SK-N-SH treated with all-trans-retinoic acid at 6 μM for 48 hours (cell line): ENCODE data around the gene ST6GALNAC3.

Source experiments
- ATAC-seq: fragments of 200-7000 bp; cut with Tn5 transposase; 3 replicates; pipeline ENCODE4 v1.9.1; 2020; ENCODE audit warnings: mild to moderate bottlenecking, moderate library complexity
- ARNTL ChIP-seq: fragments of 450-650 bp; formaldehyde crosslinking; IDR thresholded peaks from 2 replicates; pipeline ENCODE4 v1.5.0; 2020; ENCODE audit warnings: low read depth, mild to moderate bottlenecking, moderate library complexity, borderline replicate concordance
- BACH2 ChIP-seq: fragments of 250-450 bp; sonication (Bioruptor Pico); IDR thresholded peaks from 2 replicates; pipeline ENCODE4 v1.9.0; 2021; ENCODE audit warnings: mild to moderate bottlenecking, borderline replicate concordance
- CSDC2 ChIP-seq: fragments of 250-450 bp; sonication (Bioruptor Pico); IDR thresholded peaks from 2 replicates; pipeline ENCODE4 v1.5.0; 2020; ENCODE audit warnings: mild to moderate bottlenecking, moderate library complexity
- GLIS3 ChIP-seq: fragments of 250-450 bp; sonication (Bioruptor Pico); IDR thresholded peaks from 2 replicates; pipeline ENCODE4 v1.5.0; 2020; ENCODE audit warnings: mild to moderate bottlenecking, moderate library complexity
- OSR1 ChIP-seq: fragments of 250-450 bp; sonication (Bioruptor Pico); IDR thresholded peaks from 2 replicates; pipeline ENCODE4 v1.8.0; 2022; ENCODE audit warnings: moderate library complexity, mild to moderate bottlenecking, inconsistent platforms
- PPARA ChIP-seq: fragments of 250-450 bp; sonication (Bioruptor Pico); IDR thresholded peaks from 2 replicates; pipeline ENCODE4 v1.5.0; 2020; ENCODE audit warnings: mild to moderate bottlenecking, borderline replicate concordance
- SNAI2 ChIP-seq: fragments of 250-450 bp; sonication (Bioruptor Pico); IDR thresholded peaks from 2 replicates; pipeline ENCODE4 v1.5.0; 2020; ENCODE audit warnings: mild to moderate bottlenecking, moderate library complexity
- TCF4 ChIP-seq: fragments of 250-450 bp; sonication (Bioruptor Pico); IDR thresholded peaks from 2 replicates; pipeline ENCODE4 v1.8.0; 2021; ENCODE audit warnings: mild to moderate bottlenecking, moderate library complexity, borderline replicate concordance
- ZC3H10 ChIP-seq: fragments of 250-450 bp; sonication (Bioruptor Pico); IDR thresholded peaks from 2 replicates; pipeline ENCODE4 v1.5.1; 2021; ENCODE audit warnings: mild to moderate bottlenecking, moderate library complexity
- ZFP3 ChIP-seq: fragments of 250-450 bp; sonication (Bioruptor Pico); IDR thresholded peaks from 2 replicates; pipeline ENCODE4 v1.5.0; 2020; ENCODE audit warnings: mild to moderate bottlenecking, moderate library complexity
- ZFP30 ChIP-seq: fragments of 450-650 bp; formaldehyde crosslinking; IDR thresholded peaks from 2 replicates; pipeline ENCODE4 v1.5.0; 2022; ENCODE audit warnings: mild to moderate bottlenecking, moderate library complexity
- ZNF565 ChIP-seq: fragments of 450-650 bp; formaldehyde crosslinking; conservative IDR thresholded peaks from 2 replicates; pipeline ENCODE4 v1.5.0; 2020; ENCODE audit warnings: low read depth, mild to moderate bottlenecking, moderate library complexity
- ZNF70 ChIP-seq: fragments of 450-650 bp; formaldehyde crosslinking; IDR thresholded peaks from 2 replicates; pipeline ENCODE4 v1.5.0; 2020; ENCODE audit warnings: mild to moderate bottlenecking, moderate library complexity
- TF ChIP-seq, protein P1 (sequence below): fragments of 250-450 bp; sonication (Bioruptor Pico); IDR thresholded peaks from 2 replicates; pipeline ENCODE4 v1.5.0; 2020; ENCODE audit warnings: mild to moderate bottlenecking, moderate library complexity
- TF ChIP-seq, protein P2 (sequence below): fragments of 250-450 bp; sonication (Bioruptor Pico); IDR thresholded peaks from 2 replicates; pipeline ENCODE4 v1.5.1; 2020; ENCODE audit warnings: low read depth, mild to moderate bottlenecking, moderate library complexity
- TF ChIP-seq, protein P3 (sequence below): fragments of 250-450 bp; sonication (Bioruptor Pico); IDR thresholded peaks from 2 replicates; pipeline ENCODE4 v1.8.0; 2020; ENCODE audit warnings: mild to moderate bottlenecking, moderate library complexity, borderline replicate concordance
- TF ChIP-seq, protein P4 (sequence below): fragments of 250-450 bp; sonication (Bioruptor Pico); IDR thresholded peaks from 2 replicates; pipeline ENCODE4 v1.8.0; 2021; ENCODE audit warnings: low read depth, mild to moderate bottlenecking, moderate library complexity, borderline replicate concordance
- TF ChIP-seq, protein P5 (sequence below): fragments of 250-450 bp; sonication (Bioruptor Pico); IDR thresholded peaks from 2 replicates; pipeline ENCODE4 v1.5.1; 2021; ENCODE audit warnings: mild to moderate bottlenecking, moderate library complexity

Gene ST6GALNAC3

DNA sequence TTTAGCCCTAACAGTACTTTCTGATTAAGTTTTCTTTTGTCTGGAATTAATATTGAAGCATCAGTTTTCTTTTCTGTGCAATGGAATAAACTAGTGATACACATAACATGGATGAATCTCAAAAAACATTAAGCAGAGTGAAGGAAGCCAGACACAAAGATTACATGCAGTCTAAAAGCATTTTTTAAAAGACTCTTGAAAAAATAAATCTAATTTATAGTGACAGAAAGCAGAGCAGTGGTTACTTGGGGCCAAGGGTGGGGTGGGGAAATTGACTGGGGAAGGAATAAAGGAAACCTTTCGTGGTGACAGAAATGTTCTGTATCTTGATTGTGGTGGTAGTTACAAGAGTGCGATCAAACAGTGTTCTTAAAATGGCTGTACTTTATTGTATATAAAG lies 20.2 kb upstream of the ST6GALNAC3 start (continued):
- TF ChIP-seq, protein P1, sequence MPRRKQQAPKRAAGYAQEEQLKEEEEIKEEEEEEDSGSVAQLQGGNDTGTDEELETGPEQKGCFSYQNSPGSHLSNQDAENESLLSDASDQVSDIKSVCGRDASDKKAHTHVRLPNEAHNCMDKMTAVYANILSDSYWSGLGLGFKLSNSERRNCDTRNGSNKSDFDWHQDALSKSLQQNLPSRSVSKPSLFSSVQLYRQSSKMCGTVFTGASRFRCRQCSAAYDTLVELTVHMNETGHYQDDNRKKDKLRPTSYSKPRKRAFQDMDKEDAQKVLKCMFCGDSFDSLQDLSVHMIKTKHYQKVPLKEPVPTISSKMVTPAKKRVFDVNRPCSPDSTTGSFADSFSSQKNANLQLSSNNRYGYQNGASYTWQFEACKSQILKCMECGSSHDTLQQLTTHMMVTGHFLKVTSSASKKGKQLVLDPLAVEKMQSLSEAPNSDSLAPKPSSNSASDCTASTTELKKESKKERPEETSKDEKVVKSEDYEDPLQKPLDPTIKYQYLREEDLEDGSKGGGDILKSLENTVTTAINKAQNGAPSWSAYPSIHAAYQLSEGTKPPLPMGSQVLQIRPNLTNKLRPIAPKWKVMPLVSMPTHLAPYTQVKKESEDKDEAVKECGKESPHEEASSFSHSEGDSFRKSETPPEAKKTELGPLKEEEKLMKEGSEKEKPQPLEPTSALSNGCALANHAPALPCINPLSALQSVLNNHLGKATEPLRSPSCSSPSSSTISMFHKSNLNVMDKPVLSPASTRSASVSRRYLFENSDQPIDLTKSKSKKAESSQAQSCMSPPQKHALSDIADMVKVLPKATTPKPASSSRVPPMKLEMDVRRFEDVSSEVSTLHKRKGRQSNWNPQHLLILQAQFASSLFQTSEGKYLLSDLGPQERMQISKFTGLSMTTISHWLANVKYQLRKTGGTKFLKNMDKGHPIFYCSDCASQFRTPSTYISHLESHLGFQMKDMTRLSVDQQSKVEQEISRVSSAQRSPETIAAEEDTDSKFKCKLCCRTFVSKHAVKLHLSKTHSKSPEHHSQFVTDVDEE (CRISPR knock-in tag): peak; percentile 82
- TF ChIP-seq, protein P2, sequence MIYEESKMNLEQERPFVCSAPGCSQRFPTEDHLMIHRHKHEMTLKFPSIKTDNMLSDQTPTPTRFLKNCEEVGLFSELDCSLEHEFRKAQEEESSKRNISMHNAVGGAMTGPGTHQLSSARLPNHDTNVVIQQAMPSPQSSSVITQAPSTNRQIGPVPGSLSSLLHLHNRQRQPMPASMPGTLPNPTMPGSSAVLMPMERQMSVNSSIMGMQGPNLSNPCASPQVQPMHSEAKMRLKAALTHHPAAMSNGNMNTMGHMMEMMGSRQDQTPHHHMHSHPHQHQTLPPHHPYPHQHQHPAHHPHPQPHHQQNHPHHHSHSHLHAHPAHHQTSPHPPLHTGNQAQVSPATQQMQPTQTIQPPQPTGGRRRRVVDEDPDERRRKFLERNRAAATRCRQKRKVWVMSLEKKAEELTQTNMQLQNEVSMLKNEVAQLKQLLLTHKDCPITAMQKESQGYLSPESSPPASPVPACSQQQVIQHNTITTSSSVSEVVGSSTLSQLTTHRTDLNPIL (CRISPR knock-in tag): peak; percentile 71; the same call in 1 of the 2 replicates
- TF ChIP-seq ZNF70 (CRISPR knock-in tag) (no peak), ARNTL (CRISPR knock-in tag) (no peak), SNAI2 (CRISPR knock-in tag) (peak; percentile 39; the same call in 1 of the 2 replicates)

DNA sequence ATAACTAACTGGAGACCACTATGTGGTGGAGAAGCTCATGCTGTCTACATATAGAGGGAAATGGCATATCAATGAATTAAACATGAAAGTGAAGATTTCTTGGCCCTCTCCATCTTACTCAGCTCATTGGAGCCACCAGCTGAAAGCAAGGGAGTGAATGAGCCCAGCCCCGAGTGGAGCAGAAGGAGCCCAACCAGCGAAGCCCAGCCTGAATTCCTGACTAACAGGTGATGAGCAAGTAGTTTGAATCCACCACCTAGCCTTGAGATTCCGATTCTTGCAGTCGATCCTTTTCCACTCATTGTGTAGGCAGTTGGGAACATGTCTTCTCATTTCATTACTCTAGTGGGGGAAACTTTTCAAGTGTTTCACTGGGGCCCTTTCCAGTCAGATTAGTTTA lies 18.6 kb upstream of the ST6GALNAC3 start:
- no peak for TF ChIP-seq ZNF565
- no peak for TF ChIP-seq TCF4 (CRISPR knock-in tag)
- TF ChIP-seq, protein P3, sequence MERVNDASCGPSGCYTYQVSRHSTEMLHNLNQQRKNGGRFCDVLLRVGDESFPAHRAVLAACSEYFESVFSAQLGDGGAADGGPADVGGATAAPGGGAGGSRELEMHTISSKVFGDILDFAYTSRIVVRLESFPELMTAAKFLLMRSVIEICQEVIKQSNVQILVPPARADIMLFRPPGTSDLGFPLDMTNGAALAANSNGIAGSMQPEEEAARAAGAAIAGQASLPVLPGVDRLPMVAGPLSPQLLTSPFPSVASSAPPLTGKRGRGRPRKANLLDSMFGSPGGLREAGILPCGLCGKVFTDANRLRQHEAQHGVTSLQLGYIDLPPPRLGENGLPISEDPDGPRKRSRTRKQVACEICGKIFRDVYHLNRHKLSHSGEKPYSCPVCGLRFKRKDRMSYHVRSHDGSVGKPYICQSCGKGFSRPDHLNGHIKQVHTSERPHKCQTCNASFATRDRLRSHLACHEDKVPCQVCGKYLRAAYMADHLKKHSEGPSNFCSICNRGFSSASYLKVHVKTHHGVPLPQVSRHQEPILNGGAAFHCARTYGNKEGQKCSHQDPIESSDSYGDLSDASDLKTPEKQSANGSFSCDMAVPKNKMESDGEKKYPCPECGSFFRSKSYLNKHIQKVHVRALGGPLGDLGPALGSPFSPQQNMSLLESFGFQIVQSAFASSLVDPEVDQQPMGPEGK (CRISPR knock-in tag): no peak
- no peak for TF ChIP-seq ZNF70 (CRISPR knock-in tag)
- TF ChIP-seq, protein P1 (CRISPR knock-in tag): no peak
- TF ChIP-seq CSDC2 (CRISPR knock-in tag): no peak
- no peak for TF ChIP-seq ZFP30
- no peak for TF ChIP-seq ARNTL (CRISPR knock-in tag)
- TF ChIP-seq, protein P4, sequence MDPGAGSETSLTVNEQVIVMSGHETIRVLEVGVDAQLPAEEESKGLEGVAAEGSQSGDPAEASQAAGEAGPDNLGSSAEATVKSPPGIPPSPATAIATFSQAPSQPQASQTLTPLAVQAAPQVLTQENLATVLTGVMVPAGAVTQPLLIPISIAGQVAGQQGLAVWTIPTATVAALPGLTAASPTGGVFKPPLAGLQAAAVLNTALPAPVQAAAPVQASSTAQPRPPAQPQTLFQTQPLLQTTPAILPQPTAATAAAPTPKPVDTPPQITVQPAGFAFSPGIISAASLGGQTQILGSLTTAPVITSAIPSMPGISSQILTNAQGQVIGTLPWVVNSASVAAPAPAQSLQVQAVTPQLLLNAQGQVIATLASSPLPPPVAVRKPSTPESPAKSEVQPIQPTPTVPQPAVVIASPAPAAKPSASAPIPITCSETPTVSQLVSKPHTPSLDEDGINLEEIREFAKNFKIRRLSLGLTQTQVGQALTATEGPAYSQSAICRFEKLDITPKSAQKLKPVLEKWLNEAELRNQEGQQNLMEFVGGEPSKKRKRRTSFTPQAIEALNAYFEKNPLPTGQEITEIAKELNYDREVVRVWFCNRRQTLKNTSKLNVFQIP: no peak
- no peak for TF ChIP-seq SNAI2 (CRISPR knock-in tag)
- no peak for TF ChIP-seq ZFP3
- no peak for TF ChIP-seq BACH2 (CRISPR knock-in tag)
- TF ChIP-seq, protein P5, sequence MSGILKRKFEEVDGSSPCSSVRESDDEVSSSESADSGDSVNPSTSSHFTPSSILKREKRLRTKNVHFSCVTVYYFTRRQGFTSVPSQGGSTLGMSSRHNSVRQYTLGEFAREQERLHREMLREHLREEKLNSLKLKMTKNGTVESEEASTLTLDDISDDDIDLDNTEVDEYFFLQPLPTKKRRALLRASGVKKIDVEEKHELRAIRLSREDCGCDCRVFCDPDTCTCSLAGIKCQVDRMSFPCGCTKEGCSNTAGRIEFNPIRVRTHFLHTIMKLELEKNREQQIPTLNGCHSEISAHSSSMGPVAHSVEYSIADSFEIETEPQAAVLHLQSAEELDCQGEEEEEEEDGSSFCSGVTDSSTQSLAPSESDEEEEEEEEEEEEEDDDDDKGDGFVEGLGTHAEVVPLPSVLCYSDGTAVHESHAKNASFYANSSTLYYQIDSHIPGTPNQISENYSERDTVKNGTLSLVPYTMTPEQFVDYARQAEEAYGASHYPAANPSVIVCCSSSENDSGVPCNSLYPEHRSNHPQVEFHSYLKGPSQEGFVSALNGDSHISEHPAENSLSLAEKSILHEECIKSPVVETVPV (CRISPR knock-in tag): no peak
- TF ChIP-seq ZC3H10 (CRISPR knock-in tag): no peak
- no peak for TF ChIP-seq PPARA
- no peak for TF ChIP-seq GLIS3
- no peak for TF ChIP-seq OSR1
- TF ChIP-seq, protein P2 (CRISPR knock-in tag): no peak
- TF ChIP-seq, all 23 proteins: peak for 0
- ATAC-seq: no peak
